ENCODE data around the gene KIDINS220.

DNA sequence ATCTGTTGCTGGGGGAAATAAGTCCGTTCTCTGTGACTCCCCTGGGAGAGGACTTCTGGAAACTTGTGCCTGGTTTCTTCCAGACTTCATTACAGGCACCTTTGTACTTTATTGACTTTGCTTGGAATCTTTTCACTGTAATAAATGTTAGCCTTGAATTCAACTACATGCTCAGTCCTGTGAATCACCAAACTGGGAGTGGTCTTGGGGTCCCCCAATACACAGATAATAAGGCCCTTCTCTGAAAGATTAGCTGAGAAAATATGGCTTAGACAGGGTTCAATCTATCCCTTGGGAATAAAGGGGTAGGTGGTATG lies 48.7 kb upstream of the KIDINS220 start:
- TF ChIP-seq, protein P1, sequence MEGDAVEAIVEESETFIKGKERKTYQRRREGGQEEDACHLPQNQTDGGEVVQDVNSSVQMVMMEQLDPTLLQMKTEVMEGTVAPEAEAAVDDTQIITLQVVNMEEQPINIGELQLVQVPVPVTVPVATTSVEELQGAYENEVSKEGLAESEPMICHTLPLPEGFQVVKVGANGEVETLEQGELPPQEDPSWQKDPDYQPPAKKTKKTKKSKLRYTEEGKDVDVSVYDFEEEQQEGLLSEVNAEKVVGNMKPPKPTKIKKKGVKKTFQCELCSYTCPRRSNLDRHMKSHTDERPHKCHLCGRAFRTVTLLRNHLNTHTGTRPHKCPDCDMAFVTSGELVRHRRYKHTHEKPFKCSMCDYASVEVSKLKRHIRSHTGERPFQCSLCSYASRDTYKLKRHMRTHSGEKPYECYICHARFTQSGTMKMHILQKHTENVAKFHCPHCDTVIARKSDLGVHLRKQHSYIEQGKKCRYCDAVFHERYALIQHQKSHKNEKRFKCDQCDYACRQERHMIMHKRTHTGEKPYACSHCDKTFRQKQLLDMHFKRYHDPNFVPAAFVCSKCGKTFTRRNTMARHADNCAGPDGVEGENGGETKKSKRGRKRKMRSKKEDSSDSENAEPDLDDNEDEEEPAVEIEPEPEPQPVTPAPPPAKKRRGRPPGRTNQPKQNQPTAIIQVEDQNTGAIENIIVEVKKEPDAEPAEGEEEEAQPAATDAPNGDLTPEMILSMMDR (IDR thresholded peaks at IDR 0.05; ENCODE audit: low read depth, low read length, missing input control), result no peak
- TF ChIP-seq RAD21 (IDR thresholded peaks at IDR 0.05), result no peak
